SJSA1 (cell line): ENCODE data around the gene PPP2R5E. TPM values are rescaled to one million over a fixed set of nuclear protein-coding genes. Genes with fewer than 3 reads are reported as not detected.

Experiments used
- DNase-seq, 2 experiments: peaks; one replicate each; pipeline ENCODE4 v3.0.0-alpha.2; 2015 to 2020; ENCODE audit warnings: low spot score in 2 of 2, low read depth in 1 of 2
- H3K27ac ChIP-seq: fragments of 250-450 bp; sonication (Bioruptor Pico); 2 replicates; pipeline ENCODE4 v1.5.1; 2020; ENCODE audit warnings: mild to moderate bottlenecking, moderate library complexity
- H3K27me3 ChIP-seq: fragments of 250-450 bp; sonication (Bioruptor Pico); replicated peaks from 2 replicates; pipeline ENCODE4 v1.5.1; 2020; ENCODE audit warnings: mild to moderate bottlenecking, moderate library complexity
- H3K36me3 ChIP-seq: fragments of 250-450 bp; sonication (Bioruptor Pico); 2 replicates; pipeline ENCODE4 v1.5.1; 2020; ENCODE audit warnings: mild to moderate bottlenecking
- H3K4me1 ChIP-seq: fragments of 250-450 bp; sonication (Bioruptor Pico); replicated peaks from 2 replicates; pipeline ENCODE4 v1.6.1; 2021; ENCODE audit warnings: mild to moderate bottlenecking
- H3K4me3 ChIP-seq: fragments of 250-450 bp; sonication (Bioruptor Pico); 2 replicates; pipeline ENCODE4 v1.5.1; 2020; ENCODE audit warnings: mild to moderate bottlenecking
- H3K9me3 ChIP-seq: fragments of 250-450 bp; sonication (Bioruptor Pico); replicated peaks from 2 replicates; pipeline ENCODE4 v1.5.1; 2020; ENCODE audit warnings: mild to moderate bottlenecking
- total RNA-seq: library from RNA; depleted of rRNA; stranded (reverse); fragments of >200 nt; shearing (Covaris generic); gene quantifications from 2 replicates; pipeline ENCODE4 v1.2.3, GENCODE V29; 2014

The PPP2R5E gene
- total RNA-seq, 1 experiment from 2014 or later, result 15.6 TPM

DNA sequence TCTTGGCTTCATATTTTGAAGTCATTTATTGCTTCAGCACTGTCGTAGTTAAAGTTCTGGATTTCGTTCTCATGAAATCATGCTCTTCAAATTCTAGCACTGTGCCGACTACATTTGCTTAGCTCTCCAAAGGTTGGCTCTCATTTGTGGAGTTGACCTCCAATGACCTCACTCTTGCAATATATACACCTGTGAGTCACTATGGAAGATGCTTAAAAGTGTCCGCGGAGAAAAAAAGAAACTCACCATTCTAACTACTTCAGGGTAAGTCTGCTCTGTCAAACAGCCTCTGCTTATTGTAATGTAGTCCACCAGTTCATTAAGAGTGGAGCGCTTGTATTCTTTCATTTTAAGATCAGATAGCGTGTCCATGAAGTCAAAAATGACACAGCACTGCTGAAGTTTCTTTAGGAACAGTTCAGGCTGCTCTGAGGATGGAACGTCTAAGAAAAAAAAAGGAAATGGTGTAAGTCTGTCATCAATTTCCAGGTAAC lies 89.7 kb downstream of the PPP2R5E start:
- no peak for DNase-seq
- H3K27ac ChIP-seq, result no peak overlapping the region
- H3K9me3 ChIP-seq, result no peaks in the 10 kb centered on the region
- H3K4me1 ChIP-seq, result peaks cover 10% of the 10 kb centered on the region
- no peaks in the 10 kb centered on the region for H3K27me3 ChIP-seq
- H3K36me3 ChIP-seq, result 0 out of 2 replicates have a peak, but pooled peaks cover 3% of the 10 kb centered on the region
- H3K4me3 ChIP-seq, result no peak overlapping the region

DNA sequence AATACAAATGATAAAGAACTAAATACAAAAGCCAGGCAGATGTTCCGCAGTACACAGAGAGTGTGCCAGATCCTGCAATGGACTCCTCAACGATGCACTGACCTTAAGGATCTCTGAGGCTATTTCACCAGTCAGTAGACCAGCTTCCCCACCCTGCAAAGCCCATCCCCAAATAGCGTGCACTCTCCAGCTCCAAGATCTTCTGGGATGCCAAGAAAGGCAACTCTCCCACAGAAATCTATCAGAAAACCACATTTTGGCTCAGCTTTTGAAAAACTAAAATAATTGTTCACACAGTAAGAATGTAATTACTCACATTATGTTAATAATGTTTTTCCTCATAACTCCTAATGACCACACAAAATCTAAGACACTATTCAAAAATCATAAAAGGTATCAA lies 90.4 kb downstream of the PPP2R5E start:
- H3K27ac ChIP-seq, result no peak overlapping the region
- H3K36me3 ChIP-seq, result 0 out of 2 replicates have a peak, but pooled peaks cover 3% of the 10 kb centered on the region
- H3K4me1 ChIP-seq, result peaks cover 10% of the 10 kb centered on the region
- DNase-seq, result no peak
- H3K27me3 ChIP-seq, result no peaks in the 10 kb centered on the region
- no peaks in the 10 kb centered on the region for H3K9me3 ChIP-seq
- no peak overlapping the region for H3K4me3 ChIP-seq

DNA sequence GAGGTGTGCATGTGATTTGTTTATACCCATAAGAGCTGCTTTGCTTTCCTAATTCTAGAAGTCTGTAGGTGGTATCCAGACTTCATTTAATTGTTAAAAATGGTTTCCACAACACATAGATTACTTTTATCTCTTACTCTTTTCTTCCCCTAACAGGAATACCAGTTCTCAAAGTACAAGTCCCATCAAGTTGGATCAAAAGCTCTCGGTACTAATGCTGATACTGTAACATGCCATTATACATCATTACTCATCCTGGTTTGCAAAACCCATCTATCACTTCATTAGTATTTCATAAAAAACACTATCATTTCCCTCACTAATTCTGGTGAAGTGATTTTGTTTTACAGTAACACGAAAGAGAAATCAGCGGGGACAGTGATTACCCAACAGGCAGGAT lies 94.3 kb downstream of the PPP2R5E start:
- Histone ChIP-seq H3K27ac (no peak overlapping the region), H3K4me1 (no peaks in the 10 kb centered on the region), H3K36me3 (0 out of 2 replicates have a peak, but pooled peaks cover 3% of the 10 kb centered on the region), H3K9me3 (no peaks in the 10 kb centered on the region), H3K4me3 (no peak overlapping the region), H3K27me3 (no peaks in the 10 kb centered on the region)
- DNase-seq, result no peak

DNA sequence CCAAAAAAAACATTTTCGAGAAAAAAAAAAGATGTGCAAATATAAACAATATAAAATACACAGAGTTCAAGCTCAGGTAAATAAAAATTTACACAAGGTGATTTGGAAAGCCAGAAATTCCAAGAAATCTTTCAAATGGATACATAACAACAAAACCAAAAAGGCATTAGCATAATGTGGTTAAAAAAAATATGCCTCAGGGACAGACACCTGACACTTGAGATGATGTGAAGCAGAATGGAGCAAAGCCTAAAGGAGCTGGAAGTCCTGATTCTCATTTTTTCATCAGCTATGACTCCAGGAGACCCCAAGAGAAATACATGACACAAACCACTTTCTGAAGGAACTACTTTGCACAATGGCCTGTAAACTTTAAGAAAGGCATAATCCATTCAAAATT lies 98.6 kb downstream of the PPP2R5E start:
- no peak overlapping the region for H3K27ac ChIP-seq
- DNase-seq, result no peak

DNA sequence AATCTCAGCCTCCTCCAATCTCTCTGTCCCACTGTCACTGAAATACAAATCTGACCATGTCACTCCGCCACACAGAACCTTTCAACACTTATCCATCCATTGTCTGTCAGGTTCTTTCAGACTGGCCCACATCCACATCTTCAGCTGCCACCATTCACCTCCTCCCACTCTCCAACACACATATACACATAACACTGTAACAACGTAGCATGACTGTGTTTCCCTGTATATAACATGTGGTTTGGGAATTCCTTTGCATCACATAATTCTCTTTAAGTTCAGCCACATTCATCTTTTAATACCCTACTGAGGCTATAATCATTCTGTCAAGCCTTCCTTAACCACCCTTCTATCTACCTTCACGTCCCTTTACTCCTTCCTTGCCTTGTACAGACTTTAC lies 99.2 kb downstream of the PPP2R5E start:
- Histone ChIP-seq H3K4me3 (no peak overlapping the region), H3K9me3 (no peaks in the 10 kb centered on the region), H3K36me3 (no peaks in the 10 kb centered on the region), H3K4me1 (no peaks in the 10 kb centered on the region), H3K27ac (no peak overlapping the region), H3K27me3 (no peaks in the 10 kb centered on the region)
- DNase-seq, result no peak

More for the DNA sequence above, 98.6 kb downstream of the PPP2R5E start:
- H3K36me3 ChIP-seq, result no peaks in the 10 kb centered on the region
- H3K27me3 ChIP-seq, result no peaks in the 10 kb centered on the region
- H3K4me3 ChIP-seq, result no peak overlapping the region
- no peaks in the 10 kb centered on the region for H3K9me3 ChIP-seq
- H3K4me1 ChIP-seq, result no peaks in the 10 kb centered on the region

DNA sequence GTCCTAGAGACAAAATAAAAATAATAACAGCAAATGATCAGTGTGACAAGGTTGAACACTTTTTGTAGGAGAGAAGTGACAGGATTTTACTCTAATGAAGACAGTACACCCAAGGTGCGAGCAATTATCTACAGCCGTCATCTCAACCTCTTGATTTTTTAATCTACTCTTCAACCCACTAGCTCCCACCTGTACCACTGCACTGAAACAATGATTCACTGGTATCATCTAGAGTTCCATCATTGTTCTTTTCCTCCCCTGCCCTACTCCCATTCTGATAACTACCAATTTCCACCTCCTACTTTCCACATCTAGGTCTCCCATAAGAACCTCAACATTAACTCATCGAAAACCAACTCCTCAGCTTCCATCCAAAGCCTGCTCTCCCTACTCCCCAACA lies 99.8 kb downstream of the PPP2R5E start:
- H3K4me3 ChIP-seq, result no peak overlapping the region
- no peaks in the 10 kb centered on the region for H3K36me3 ChIP-seq
- DNase-seq, result no peak
- peaks cover 3% of the 10 kb centered on the region for H3K4me1 ChIP-seq
- H3K9me3 ChIP-seq, result no peaks in the 10 kb centered on the region
- H3K27me3 ChIP-seq, result no peaks in the 10 kb centered on the region
- H3K27ac ChIP-seq, result no peak overlapping the region

DNA sequence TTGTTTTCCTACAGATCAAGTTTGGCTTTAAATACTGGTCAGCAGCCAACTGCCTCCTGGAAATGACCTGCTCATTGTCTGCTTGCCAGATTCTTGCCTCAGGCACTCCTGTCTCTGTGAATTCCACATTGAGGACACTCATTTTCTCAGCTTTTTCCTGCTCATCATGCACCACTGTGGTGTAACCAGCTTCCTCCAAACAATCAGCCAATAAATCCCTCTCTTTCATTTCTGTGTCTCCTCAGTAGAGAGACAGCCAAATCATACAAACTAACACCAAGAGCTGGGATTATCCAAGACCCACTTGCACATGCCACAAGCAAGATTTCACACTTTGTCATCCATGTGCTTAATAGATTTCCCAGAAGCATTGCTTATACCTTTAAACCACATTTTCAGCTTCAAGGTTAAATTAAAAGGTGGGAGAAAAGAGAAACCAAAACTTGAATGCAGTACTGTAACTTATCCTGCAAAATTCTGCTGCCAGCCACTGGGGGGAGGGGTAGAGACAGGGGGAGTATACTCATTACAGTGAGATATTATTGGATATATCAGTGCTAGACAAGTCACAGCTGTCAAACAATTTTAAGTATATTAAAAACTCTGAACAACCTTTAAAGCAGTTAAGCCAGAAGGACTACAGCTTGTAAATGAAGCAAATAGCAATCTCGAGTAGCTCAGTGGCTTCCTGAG lies 105.0 kb downstream of the PPP2R5E start:
- H3K9me3 ChIP-seq, result no peaks in the 10 kb centered on the region
- peaks cover 35% of the 10 kb centered on the region for H3K4me1 ChIP-seq
- peak overlapping the region; percentile 17; the same call in 1 of the 2 replicates for H3K4me3 ChIP-seq
- DNase-seq, result peak; percentile 46 to 52
- H3K27ac ChIP-seq, result no peak overlapping the region; the same call in 1 of the 2 replicates
- H3K36me3 ChIP-seq, result no peaks in the 10 kb centered on the region
- no peaks in the 10 kb centered on the region for H3K27me3 ChIP-seq

DNA sequence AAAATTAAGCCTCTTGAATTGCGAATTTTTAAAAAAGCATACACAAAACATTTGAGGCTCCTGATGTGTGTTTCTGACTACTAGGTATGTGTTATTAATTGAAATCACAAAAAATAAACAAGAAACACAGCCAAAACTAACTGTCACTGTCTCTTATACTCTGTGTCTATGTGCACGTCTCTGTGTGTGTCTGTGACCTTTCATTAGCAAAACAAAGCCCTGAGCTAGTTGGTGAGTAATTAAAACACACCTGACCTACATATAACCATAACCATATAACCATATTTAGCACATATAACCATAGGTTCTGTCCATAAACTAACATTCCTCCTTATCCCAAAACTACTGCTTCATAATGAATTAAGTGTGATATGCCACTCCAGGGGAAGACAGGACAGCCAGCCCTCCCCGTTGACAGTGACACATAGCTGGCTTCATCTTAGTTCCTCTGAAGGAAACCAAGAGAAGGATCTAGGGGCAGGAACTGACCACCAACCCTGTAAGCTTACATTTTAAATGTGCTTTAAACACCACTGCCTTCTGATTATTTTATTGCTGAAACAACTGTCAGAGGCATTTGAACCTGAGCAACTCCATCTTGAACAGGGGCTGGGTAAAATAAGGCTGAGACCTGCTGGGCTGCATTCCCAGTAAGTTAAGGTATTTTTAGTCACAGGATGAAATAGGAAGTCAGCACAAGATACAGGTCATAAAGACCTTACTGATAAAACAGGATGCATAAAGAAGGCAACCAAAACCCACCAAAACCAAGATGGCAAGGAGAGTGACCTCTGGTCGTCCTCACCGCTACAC lies 106.7 kb downstream of the PPP2R5E start:
- no peaks in the 10 kb centered on the region for H3K9me3 ChIP-seq
- no peak overlapping the region for H3K27ac ChIP-seq
- H3K27me3 ChIP-seq, result no peaks in the 10 kb centered on the region
- no peaks in the 10 kb centered on the region for H3K36me3 ChIP-seq
- DNase-seq, result no peak
- H3K4me1 ChIP-seq, result peaks cover 41% of the 10 kb centered on the region
- H3K4me3 ChIP-seq, result no peak overlapping the region

DNA sequence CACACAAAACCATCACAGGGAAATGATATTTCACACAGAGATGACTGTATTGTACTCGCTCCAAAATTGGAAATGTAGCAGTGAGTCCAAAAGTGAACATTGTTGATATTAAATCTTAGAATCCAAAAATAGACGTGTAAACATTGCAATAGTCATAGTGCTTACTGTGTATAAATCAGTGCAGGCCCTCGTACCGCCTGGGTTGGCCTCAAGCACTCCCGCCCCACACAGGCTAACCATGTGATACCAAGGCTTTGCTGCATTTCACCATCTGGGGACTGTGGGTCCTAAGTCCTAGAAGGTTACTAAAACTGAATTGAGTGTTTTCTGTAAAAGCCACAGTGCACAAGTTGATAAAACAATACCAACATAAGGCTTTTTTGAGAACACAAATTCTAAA lies 107.3 kb downstream of the PPP2R5E start:
- Histone ChIP-seq H3K27ac (no peak overlapping the region), H3K36me3 (no peaks in the 10 kb centered on the region), H3K4me3 (no peak overlapping the region), H3K9me3 (no peaks in the 10 kb centered on the region), H3K27me3 (no peaks in the 10 kb centered on the region), H3K4me1 (peaks cover 41% of the 10 kb centered on the region)
- peak; percentile 15 to 44 for DNase-seq

DNA sequence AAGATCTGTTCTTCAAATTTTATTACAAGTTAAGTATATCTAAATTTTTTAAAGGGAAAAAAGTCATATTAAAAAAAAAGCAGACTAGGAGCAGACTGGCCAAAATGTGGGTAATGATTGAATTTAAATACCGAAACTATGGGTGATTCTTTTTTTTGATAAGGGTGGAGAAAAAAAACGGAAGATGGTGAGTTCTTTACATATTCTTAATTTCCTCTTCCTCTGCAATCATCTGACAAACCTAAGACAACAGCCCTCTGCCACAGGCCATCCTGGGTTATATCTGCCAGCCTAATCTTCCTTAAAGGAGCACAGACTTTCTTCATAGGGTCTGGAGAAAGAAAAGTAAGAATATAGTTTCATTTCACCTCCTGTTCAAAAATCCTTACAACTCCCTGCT lies 108.0 kb downstream of the PPP2R5E start:
- Histone ChIP-seq H3K27me3 (no peaks in the 10 kb centered on the region), H3K36me3 (no peaks in the 10 kb centered on the region), H3K27ac (no peak overlapping the region), H3K4me1 (peaks cover 41% of the 10 kb centered on the region), H3K9me3 (no peaks in the 10 kb centered on the region), H3K4me3 (no peak overlapping the region)
- DNase-seq, result no peak

DNA sequence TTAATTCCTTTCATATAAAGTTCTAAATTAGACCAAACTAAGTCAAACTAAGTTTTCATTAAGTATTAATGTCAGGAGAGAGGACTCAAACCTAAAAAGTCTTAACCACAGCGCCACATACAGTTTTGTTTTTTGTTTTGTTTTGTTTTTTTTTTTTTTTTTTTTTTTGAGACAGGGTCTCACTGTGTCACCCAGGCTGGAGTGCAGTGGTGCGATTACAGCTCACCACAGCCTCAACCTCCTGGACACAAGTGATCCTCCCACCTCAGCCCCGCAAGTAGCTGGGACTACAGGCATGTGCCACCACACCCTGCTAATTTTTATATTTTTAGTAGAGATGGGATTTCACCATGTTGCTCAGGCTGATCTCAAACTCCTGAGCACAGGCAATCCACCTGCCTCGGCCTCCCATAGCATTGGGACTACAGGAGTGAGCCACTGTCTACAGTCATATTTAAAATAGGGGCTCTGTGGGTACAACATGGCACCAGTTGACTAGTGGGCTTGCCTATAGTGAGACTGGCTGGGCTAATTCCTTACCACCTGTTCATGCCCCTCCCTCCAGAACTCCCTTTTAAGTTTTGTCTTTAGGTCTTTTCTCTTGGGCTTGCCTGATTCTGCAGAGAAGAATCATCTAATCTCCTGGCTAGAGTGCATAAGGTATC lies 110.2 kb downstream of the PPP2R5E start:
- H3K4me3 ChIP-seq, result no peak overlapping the region
- no peaks in the 10 kb centered on the region for H3K27me3 ChIP-seq
- no peak overlapping the region for H3K27ac ChIP-seq
- H3K9me3 ChIP-seq, result no peaks in the 10 kb centered on the region
- DNase-seq, result no peak
- no peaks in the 10 kb centered on the region for H3K36me3 ChIP-seq
- peaks cover 34% of the 10 kb centered on the region for H3K4me1 ChIP-seq

DNA sequence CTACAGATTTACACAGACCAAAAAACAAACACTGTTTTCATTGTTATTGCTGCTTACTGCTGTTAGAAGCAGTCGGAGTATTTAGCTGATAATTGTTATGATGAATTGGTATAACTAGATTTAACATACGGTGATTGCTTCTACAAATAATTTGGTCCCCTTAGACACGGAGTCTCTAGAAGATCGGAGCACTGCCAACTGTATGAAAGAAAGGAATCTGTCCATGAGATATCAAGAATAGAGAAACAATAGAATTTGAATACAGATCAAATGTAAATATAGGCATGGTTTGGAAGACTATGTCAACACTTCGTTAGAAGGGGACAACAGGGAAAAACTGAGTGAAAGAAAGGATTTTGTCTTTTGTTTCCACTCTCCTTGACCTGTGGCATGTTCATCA lies 110.9 kb downstream of the PPP2R5E start:
- Histone ChIP-seq H3K9me3 (no peaks in the 10 kb centered on the region), H3K4me3 (no peak overlapping the region), H3K27me3 (no peaks in the 10 kb centered on the region), H3K36me3 (no peaks in the 10 kb centered on the region), H3K4me1 (peaks cover 26% of the 10 kb centered on the region), H3K27ac (no peak overlapping the region)
- no peak for DNase-seq

DNA sequence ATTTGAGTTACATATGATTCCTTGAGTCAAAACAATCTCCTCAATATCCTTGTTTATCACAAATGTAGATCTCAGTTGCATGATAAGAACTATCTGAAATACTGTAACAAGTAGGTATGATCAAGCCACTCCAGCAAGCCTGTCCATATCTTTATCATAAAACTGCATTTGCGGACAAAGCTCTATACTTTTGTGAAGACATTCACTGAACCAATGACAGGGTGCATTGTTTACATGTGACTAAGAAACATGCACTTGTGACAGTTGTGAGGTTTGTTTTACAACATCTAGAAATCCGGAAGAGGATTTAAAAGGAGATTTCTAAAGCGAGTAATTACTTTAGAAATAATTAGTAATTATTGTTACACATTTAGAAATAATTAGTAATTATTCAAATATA lies 111.7 kb downstream of the PPP2R5E start:
- no peak overlapping the region for H3K27ac ChIP-seq
- H3K36me3 ChIP-seq, result no peaks in the 10 kb centered on the region

DNA sequence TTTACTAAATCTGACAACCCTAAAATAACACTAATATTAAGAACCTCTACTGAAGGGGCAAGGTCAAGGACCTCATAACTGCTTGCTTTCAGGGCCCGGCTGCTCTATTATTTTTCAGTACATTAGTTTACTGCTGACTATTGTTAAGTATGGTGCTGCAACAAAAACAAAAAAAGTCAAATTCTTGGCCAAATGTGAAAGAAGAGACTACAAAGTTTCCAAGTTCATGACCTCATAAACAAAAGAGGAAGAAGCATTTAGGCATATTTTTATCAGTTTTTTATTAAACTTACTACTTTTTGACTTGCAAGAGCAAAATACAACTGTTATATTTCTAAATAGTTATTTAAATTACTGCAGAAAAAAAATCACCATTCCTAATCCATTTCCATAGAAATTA lies 114.7 kb downstream of the PPP2R5E start:
- Histone ChIP-seq H3K9me3 (no peaks in the 10 kb centered on the region), H3K4me3 (no peak overlapping the region), H3K4me1 (peaks cover 7% of the 10 kb centered on the region; the same call in 1 of the 2 replicates), H3K36me3 (no peaks in the 10 kb centered on the region), H3K27ac (no peak overlapping the region), H3K27me3 (no peaks in the 10 kb centered on the region)
- no peak for DNase-seq

More for the DNA sequence above, 111.7 kb downstream of the PPP2R5E start:
- DNase-seq, result no peak
- Histone ChIP-seq H3K27me3 (no peaks in the 10 kb centered on the region), H3K4me3 (no peak overlapping the region), H3K4me1 (peaks cover 19% of the 10 kb centered on the region), H3K9me3 (no peaks in the 10 kb centered on the region)
